Hippocampal formation (tissue), 2 donors: ENCODE measurements around the gene SLC9A8.
"Not testable (repeated sequence)": the region's sequence is repeated elsewhere in the genome, so short reads cannot be mapped to it uniquely, and the experiment has no call there.

Source experiments
- DNase-seq, 2 donors: peaks; one replicate each; lab custom pipeline; 2025; lab: John Stamatoyannopoulos, UW

SLC9A8 gene

DNA sequence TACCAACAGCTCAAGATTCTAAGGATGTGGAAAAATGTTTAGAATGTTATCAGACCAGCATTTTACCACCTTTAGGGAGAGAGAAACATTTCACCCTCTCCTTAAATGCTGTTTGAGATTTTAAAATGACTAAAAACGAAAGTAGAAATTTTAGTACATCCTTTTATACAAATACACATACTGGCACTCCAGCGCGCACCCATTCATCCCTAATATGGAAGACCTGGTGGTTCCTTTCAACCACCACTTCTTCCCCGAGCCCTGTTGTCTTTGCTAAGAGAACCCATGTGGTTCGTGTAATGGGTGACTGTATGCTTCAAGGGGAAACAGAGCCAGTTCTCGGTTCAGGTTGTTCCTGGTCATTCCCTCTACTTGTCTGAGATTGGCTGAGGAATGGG, 81.4 kb downstream of the SLC9A8 start:
- no peak for DNase-seq

DNA sequence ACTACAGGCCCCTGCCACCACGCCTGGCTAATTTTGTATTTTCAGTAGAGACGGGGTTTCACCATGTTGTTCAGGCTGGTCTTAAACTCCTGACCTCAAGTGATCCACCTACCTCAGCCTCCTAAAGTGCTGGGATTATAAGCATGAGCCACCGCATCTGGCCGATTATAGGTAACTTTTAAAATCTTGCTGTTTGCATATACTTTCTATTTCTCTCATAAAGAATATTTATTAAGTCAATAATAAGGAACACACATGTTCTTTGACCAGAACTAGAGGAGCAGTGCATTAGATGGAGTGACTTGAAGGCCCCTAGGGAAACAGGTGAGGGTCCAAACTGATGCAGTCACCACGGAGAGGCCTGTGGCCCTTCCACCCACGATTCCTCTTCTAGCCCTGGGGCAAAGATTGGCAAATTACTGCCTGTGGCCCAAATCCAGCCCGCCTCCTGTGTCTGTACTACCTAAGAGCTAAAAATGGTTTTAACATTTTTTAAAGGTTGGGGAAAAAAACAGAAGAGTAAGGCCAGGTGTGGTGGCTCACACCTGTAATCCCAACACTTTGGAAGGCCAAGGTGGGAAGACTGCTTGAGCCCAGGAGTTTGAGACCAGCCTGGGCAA, 83.0 kb downstream of the SLC9A8 start:
- DNase-seq: not testable (repeated sequence)

DNA sequence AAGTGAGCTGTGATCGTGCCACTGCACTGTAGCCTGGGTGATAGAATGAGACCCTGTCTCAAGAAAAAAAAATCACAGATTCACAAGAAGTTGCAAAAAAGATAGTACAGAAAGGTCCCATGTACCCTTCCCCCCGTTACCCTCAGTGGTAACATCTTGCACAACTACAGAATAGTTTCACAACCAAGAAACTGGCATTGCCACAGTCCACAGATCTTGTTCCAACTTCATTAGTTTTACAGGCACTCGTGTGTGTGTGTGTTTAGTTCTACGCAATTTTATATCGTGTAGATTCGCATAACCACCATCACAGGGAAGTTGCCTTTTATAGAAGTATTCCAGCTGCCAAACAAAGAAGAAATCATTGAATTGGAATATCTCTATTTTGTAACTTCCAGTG, 83.6 kb downstream of the SLC9A8 start:
- no peak for DNase-seq

DNA sequence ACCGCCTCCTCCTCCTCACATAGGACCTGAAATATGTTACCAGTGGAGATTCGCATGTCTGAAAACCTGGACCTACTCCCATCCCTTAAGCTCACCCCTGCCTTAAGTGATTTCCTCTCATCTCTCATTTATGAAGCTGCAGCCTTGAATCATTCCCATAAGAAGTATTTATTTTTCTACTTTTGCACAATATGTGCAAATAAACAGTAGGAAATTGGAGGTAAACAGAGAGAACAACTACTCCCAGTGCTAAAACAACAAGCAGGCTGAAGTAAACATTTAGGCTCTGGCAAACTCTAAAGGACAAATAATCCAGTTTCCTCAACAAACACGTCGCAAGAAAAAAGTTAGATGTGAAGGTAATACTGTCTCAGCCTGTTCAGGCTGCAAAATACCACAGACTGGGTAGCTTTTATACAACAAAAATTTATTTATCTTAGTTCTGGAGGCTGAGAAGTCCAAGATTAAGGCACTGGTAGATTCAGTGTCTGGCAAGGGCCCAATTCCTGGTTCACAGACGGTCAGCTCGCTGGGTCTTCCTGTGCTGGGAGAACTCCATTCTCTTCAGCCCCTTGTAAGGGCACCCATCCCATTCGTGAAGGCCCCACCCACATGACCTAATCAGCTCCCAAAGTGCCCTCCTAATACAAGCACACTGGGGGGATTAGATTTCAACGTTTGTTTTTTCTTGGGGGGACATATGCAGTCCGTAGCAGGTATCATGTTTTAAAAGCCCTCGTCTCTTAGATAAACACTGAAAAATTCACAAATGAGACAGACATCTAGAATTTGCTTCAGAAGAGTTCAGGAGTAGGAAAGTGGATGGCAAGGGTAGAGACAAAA, 87.1 kb downstream of the SLC9A8 start:
- no peak for DNase-seq

GRCh38 chr20:49901588-49901987, 89.0 kb downstream of the SLC9A8 start:
- no peak for DNase-seq

DNA sequence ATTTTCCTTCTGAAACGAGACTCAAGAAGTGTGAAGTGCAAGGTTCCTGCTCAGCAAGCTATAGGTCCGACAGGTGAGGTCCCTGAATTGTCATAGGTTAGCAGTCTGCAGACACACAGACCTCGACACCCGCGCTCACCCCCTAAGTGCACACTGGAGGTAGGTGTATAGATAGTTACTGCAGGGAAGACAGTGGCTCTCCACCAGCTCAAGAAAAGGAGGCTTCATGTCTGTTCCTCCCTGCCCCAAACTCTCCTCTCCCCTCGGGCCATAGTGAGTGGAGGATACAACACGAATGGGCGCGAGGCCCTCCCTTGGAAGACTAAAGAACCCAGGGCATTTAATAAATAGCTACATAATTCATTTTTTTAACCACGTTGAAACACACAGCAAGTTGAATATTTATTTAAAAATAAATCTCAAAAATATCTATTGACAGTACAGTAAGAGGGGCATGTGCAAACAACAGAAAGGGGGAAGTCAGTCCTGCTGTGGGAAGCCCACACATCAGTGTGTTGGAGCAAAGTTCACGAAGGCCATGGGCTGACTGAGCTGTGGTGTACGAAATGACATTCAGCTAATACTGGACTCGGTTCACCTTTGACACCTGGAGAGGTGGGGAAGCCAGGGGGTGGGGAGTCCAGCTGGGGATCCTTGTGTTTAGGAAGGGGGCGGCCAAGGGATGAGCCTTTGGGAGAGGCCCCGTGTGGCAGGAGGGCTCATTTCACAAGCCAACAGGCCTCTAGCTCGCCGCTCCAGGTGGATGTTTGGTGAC, 92.0 kb downstream of the SLC9A8 start:
- DNase-seq: no peak

GRCh38 chr20:49905415-49906091, 92.9 kb downstream of the SLC9A8 start:
- DNase-seq: no peak

GRCh38 chr20:49906101-49906604, 93.5 kb downstream of the SLC9A8 start:
- no peak for DNase-seq

DNA sequence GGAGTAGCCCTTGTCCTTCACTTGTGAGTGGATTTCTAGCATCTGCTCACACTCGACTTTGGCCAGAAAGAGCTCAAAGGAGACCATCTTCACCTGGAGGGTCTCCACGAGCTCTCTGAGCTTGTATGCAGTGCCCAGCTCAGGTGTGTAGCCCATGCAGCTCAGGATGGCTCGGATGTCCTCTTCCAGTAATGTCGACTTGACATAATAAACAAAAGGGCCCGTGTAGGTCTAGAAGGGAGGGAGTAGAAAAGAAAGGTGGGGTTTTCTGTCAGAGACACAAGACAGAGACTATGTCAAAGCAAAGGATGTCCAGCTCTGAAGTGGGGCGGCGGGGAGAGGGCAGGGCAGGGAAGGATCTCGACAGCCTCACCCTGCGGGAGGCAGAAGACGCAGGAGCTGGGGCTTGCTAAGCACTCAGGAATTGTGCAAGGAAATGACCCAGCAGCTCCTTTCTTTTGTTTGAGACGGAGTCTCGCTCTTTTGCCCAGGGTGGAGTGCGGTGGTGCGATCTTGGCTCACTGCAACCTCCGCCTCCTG, 94.1 kb downstream of the SLC9A8 start:
- no peak for DNase-seq

DNA sequence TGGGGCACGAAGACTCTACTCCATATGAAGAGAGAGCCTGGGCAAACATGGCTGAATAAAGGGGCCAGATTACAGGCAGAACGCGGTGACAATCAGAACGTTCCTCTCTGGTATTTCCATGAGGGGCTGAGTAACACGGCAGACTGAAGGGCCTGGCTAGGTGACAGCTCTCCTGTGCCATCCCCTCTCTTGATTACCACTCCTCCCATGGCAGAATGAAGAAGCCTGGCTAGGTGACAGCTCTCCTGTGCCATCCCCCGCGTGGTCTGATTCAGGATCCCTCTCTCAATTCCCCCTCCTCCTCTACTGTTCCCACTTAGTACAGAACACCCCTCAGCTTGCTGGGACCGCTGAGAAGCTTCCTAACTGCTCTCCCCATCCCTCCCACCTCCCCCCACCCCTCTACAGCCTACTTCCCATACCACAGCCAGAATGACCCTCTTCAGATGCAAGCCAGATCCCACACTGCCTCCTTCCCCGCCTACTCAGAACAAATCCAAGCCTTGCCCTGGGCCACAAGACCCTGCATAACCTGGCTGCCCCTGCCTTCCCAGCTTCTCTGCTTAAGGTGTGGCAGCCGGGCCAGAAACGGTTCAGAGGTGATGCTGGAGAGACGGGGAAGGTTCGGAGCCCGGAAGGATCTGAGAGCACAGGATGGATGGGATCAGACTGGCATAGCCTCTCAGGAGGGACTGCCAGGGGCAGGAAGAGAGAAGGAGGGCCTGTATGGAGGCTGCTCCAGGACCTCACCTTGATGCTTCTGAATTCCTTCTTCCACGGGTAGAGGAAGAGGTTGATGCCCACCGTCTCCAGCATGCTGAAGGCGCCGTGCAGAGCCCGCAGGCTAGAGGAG, 95.0 kb downstream of the SLC9A8 start:
- DNase-seq: no peak

- no peak for DNase-seq
Observed at GRCh38 chr20:49908258-49908565, 95.6 kb downstream of the SLC9A8 start.

- peak; percentile 23 to 64 for DNase-seq
Observed at GRCh38 chr20:49909499-49910339, 97.1 kb downstream of the SLC9A8 start.

DNA sequence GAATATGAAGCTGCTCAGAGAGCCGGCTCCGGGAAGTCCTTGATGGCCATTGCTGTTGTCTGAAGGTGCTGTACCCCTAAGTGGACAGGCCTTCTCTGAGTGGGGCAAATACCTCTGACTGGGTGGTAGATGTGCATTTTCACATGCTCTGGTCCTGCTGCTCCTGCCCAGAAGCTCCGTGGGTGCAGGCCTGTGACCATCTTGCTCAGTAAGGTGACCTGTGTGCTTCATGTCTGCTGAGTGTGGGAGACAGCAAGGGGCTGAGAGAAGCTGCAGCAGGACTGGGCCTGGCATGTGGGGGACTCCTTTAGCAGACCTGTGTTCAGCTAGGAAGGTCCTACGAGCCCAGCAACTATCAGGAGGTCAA, 97.7 kb downstream of the SLC9A8 start:
- DNase-seq: no peak

DNA sequence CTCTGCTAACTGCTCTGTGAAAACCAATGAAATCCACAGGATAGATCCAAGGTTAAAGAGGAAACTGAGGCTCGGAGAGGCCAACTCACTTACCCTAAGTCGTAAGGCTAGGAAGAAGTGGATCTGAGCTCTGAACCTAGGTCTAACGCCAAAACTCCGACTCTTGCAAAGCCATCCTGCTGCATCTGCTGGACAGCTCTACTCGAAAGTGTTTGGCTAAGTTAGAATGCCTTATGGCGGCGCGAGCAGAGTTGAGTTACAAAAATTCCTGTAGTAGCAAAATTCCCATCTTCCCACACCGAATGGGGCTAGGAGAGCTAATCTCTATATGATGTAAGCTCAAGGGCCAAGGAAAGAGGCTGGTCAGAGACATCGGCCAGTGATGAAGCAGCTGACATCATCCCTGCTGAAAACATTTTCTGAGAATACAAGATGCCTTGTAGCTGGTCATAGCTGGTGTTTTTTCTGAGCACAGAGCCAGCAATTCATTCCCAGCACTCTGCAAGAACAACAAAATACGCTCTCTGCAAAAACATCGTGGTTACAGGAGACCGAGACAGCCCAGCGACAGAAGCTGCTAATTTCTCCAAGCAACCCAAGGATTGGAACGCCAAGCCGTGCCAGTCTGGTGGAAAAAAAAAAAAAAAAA, 100.9 kb downstream of the SLC9A8 start:
- DNase-seq: peak; percentile 55 to 77

GRCh38 chr20:49914310-49915117, 101.9 kb downstream of the SLC9A8 start:
- no peak for DNase-seq

- DNase-seq: no peak
Observed at GRCh38 chr20:49915118-49915379, 102.4 kb downstream of the SLC9A8 start.

DNA sequence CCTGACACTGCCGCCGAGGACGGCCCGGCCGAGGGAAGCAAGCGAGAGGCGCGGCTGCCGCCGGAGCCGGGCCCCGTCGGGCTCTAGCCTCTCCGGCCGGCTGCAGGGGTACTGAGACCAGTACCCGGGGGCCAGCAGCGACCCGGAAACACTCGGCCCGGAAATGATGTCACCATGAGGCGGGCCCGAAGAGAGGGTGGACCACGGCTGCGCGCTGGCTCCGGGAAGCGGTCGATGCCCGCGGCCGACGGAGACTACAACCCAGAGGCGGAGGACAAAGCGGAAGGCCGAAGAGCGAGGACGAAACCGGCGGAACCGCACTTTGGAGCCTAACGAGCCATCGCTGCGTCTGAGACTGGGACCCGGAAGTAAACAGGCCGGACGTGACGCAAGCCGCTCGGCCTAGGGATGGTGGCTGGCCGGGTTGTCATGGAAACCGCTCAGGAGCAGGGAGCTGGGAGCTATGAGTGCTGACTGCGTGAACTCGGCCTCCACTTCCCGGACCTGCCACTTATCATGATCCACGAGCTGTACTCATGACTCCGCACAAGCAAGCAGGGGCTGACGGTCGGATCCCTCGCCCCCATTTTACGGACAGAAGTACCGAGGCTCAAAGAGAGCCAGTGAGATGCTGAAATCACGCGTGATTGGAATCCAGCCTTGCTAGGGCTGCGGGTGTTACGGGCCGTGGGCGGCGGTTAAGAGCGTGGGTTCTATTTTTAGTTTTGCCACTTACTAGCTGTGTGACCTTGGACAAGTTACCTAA, 102.9 kb downstream of the SLC9A8 start, which contains the start of gene SPATA2:
Gene SPATA2, minus strand, starts transcription at position 150 of the 766 bp plus-strand sequence. CDS start 7,039 bp downstream, outside the sequence.
- DNase-seq: peak; percentile 87 to 92
